Measurements from ENCODE around the gene TLX3.

TLX3 gene

GRCh38 chr5:171275841-171276544, 33.1 kb upstream of the TLX3 start:
- Histone ChIP-seq H3K4me3 (ENCODE audit: low read depth, low read length) (no peak overlapping the region), H3K27me3 (no peaks in the 10 kb centered on the region), H3K36me3 (peaks cover 8% of the 10 kb centered on the region; the same call in 1 of the 2 replicates), H3K4me1 (peaks cover 19% of the 10 kb centered on the region), H3K9me3 (no peaks in the 10 kb centered on the region)
- TF ChIP-seq CTCF (IDR thresholded peaks at IDR 0.05; ENCODE audit: low read depth, low read length), result no peak
- peak; percentile 34 for DNase-seq

- Histone ChIP-seq H3K9me3 (no peaks in the 10 kb centered on the region), H3K4me1 (peaks cover 5% of the 10 kb centered on the region; the same call in 1 of the 2 replicates), H3K36me3 (no peaks in the 10 kb centered on the region; the same call in 1 of the 2 replicates), H3K4me3 (ENCODE audit: low read depth, low read length) (no peak overlapping the region), H3K27me3 (no peaks in the 10 kb centered on the region)
- TF ChIP-seq CTCF (IDR thresholded peaks at IDR 0.05; ENCODE audit: low read depth, low read length), result no peak
- DNase-seq, result no peak
Measured at GRCh38 chr5:171283753-171284152, 25.3 kb upstream of the TLX3 start.

GRCh38 chr5:171285465-171285864, 23.6 kb upstream of the TLX3 start:
- Histone ChIP-seq H3K27me3 (no peaks in the 10 kb centered on the region), H3K4me3 (ENCODE audit: low read depth, low read length) (no peak overlapping the region), H3K4me1 (peaks cover 5% of the 10 kb centered on the region; the same call in 1 of the 2 replicates), H3K36me3 (no peaks in the 10 kb centered on the region; the same call in 1 of the 2 replicates), H3K9me3 (no peaks in the 10 kb centered on the region)
- no peak for TF ChIP-seq CTCF (IDR thresholded peaks at IDR 0.05; ENCODE audit: low read depth, low read length)
- DNase-seq, result no peak

GRCh38 chr5:171288066-171288465, 21.0 kb upstream of the TLX3 start:
- H3K27me3 ChIP-seq, result no peaks in the 10 kb centered on the region
- no peaks in the 10 kb centered on the region for H3K9me3 ChIP-seq
- TF ChIP-seq CTCF (IDR thresholded peaks at IDR 0.05; ENCODE audit: low read depth, low read length), result no peak
- no peak overlapping the region for H3K4me3 ChIP-seq (ENCODE audit: low read depth, low read length)
- DNase-seq, result no peak
- H3K4me1 ChIP-seq, result peaks cover 5% of the 10 kb centered on the region; the same call in 1 of the 2 replicates
- peaks cover 3% of the 10 kb centered on the region; the same call in 1 of the 2 replicates for H3K36me3 ChIP-seq

- Histone ChIP-seq H3K36me3 (peaks cover 7% of the 10 kb centered on the region), H3K4me3 (ENCODE audit: low read depth, low read length) (no peak overlapping the region), H3K9me3 (no peaks in the 10 kb centered on the region), H3K4me1 (peaks cover 5% of the 10 kb centered on the region; the same call in 1 of the 2 replicates), H3K27me3 (no peaks in the 10 kb centered on the region)
- TF ChIP-seq CTCF (IDR thresholded peaks at IDR 0.05; ENCODE audit: low read depth, low read length), result no peak
- no peak for DNase-seq
Measured at GRCh38 chr5:171291371-171291770, 17.7 kb upstream of the TLX3 start.

- H3K4me3 ChIP-seq (ENCODE audit: low read depth, low read length), result no peak overlapping the region
- peaks cover 14% of the 10 kb centered on the region for H3K4me1 ChIP-seq
- DNase-seq, result no peak
- no peak for TF ChIP-seq CTCF (IDR thresholded peaks at IDR 0.05; ENCODE audit: low read depth, low read length)
- peaks cover 7% of the 10 kb centered on the region for H3K36me3 ChIP-seq
- no peaks in the 10 kb centered on the region for H3K9me3 ChIP-seq
- no peaks in the 10 kb centered on the region for H3K27me3 ChIP-seq
Measured at GRCh38 chr5:171295299-171295698, 13.7 kb upstream of the TLX3 start.

Data from BE2C (cell line).